Activated T-helper 1 cell treated with anti-CD3 and anti-CD28 coated beads, Interleukin-2, amount 50 U/mL, for 16 hours (primary cell): ENCODE data around the gene DGKB.

Experiments used
- DNase-seq, 2 donors: peaks; one replicate each; pipeline ENCODE4 v3.0.0-alpha.2; 2020; ENCODE audit warnings: low read depth in 1 of 2, low spot score in 1 of 2

Gene DGKB

DNA sequence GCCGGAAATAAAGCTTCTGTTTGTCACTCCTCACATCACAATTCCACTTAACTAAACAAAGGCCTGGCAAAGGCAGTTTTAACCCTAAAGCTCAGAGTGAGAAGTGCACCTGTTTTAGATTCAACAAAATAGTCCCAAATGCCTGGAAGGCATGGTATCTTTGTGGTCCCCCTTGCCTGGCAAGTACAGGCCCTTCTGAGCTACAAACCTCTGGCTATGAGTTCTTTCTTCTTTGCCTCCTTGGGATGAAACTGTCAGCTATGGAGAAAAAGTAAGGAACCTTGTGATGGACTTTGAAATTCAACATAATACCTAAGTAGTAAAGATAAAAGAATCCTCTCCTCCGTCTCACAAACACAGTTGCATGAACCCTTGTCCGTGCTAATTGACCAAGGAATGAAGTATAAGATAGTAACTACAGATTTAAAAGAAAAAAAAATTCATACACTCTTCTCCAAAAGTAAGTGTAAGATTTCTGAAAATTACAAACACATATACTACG is 668.6 kb downstream of the DGKB start:
- DNase-seq: no peak

DNA sequence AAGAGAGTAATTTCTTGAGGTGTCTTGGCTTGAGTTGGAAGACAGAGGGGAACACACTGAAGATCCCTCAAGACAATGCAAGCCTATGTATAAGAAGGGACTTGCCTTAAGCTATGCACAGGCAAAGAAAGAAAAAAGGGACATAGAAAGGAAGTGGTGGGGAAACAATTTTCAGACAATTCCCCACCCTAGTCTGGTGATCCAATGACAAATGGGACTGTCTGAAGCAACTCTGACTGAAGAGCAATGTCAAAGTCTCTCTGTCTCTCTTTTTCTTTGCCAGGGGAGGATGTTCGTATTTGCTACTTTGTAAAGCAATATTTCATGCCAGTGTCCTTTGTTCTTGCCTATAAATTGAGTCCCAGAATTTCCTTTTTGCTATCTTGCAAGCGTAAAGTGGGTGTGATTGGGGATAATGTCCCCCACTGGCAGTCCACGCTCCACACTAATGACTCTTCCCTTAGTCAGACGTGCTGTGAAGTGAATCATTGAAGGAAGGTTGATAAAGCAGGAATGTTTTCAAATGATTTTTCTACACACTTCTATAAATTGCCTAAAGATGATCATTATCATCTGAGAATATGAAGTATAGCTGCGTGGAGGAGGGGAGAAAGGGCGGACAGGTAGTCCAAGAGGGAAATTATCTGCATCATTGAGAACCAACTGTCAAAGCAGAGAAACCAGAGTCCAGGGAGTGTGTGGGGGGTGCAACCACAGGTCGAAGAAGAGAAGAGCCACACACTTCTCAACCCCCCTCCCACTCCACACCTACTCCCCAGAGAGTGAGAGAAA is 669.3 kb downstream of the DGKB start:
- DNase-seq: no peak

DNA sequence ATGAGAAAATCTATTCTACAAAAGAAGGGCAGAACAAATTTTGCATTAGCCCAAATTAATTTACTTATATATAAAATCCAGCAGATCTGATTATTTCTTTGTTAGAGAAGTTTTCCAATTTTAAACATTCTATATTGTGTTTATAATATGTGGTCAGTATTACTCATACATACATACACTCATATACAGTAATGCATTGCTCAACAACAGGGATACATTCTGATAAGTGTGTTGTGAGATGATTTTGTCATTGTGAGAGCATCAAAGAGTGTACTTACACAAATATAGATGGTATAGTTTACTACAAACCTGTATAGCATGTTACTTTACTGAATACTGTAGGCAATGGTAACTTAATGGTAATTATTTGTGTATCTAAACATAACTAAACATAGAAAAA is 673.5 kb downstream of the DGKB start:
- DNase-seq: no peak

DNA sequence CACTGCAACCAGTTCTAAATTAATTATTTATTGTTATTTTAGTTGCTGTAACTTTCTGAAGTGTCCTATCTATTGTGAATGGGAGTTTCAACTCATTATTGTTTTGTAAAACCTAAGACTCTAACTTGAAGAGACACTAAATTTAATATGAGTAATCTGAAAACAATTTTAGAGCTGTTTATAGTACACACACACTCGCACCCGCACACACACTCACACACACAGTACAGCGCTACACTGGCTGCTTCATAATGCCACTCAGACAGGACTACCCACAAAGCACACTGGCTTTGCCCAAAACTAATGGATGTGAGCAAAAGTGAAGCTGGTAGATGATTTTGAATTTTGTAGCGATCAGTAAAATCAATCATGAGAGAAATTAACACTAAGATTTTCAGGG is 674.2 kb downstream of the DGKB start:
- DNase-seq: no peak

DNA sequence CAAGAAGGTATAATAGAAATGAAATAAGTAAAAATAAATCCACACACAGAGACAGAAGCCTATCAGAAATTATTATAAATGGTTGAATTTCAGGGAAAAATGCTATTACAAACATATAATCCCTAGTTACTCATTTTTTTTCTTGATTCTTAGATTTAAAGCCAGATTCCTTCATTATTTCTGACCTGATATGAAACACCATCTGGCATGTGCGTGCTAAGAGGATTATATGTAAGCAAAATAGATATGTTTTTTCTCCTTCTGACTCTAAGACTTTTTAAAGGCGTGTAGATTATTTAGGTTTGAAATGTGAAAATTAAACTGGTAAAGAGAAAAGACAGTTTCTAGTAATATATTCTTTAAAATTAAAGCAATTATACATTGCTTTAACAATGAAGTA is 676.4 kb downstream of the DGKB start:
- no peak for DNase-seq

DNA sequence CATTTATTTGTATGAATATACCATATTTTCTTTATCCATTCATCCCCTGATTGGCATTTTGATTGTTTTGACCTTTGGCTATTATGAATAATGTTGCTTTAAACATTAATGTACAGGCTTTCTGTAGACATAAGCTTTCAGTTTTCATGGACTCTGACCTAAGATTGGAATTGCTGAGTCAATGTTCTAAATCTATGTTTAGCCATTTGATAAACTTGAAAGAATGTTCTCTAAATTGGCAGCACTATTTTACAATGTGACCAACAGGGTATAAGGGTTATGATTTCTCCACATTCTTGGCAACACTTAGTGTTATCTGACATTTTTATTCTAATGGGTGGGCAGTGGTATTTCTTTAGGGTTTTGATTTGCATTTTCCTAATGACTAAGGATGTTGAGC is 683.4 kb downstream of the DGKB start:
- DNase-seq: no peak

DNA sequence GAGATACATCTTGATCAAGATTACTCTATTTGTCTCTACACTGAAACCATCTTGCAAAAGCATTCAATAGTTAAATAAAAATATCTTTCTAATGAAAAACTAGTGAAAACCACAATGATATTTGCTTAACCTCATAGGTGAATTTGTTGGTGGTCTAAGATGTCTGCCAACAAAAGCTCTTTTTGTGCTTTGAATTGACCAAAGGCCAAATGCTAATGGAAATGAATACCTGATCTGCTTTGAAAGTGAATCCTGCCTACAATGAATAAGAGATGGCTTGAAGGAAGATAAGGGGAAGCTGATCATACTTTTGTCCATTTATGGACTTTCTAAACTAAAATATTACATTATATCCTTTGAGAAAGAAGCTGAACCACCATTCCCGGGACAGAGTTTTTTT is 684.2 kb downstream of the DGKB start:
- no peak for DNase-seq

DNA sequence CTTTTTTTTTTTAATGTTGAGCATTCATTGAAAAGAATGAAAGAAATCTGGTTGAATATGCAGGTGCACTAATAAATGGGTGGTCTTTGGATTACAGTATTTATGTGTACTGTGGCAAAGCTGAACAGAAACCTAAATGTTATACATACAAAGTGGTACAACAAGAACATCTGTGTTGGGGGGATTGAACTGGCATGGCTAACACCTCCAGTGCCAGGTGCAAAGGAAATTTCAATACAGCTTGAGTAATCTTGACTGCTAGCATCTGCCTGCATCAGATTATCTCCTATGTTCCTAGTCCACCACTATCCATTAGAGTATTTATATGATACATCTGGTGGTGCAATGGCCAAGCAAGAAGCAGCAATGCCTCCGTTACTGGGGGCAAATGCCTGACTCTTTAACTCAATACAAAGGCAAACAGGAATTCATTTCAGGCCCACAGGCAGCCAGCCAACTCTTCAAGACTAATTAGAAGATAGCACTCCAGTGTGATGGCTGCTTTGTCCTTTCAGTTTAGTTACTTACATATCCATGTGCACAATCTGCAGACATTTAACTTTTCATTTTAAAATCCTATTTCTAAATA is 692.6 kb downstream of the DGKB start:
- no peak for DNase-seq

DNA sequence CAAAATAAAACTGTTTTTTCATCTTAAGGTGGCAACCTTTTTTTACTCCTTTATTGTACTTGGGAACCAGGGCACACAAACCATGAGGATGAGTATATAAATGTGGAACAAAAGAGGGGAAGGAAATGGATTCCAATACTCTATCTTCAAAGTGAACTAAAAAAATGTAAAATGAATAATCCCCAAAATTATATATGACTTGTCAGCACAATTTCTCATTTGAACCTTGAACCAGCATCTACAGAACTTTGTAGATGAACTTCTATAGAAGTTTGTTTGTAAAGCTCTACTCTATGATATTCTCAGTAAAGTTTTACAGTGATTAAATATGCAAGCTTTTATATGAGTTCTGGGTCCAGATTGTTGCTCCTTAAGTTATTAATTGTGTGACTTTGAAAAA is 694.8 kb downstream of the DGKB start:
- no peak for DNase-seq

DNA sequence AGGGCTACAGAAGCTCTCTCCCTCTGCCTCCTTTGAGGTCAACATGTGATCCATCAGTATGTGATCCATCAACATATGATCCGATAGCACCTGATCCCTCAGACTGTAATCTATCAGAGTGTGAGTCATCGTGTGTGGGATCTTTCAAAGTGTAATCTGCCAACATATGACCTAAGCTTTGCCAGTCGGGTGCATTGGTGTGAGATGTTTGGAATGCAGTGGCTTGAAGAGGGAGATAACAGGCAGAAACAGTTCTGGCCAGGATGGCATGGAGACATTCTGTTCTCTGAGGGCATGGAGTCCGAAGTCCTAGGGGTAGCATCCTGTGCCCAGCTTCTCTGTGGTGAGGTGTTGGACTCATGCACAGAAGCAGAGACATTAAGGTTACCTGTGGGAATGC is 695.4 kb downstream of the DGKB start:
- no peak for DNase-seq

DNA sequence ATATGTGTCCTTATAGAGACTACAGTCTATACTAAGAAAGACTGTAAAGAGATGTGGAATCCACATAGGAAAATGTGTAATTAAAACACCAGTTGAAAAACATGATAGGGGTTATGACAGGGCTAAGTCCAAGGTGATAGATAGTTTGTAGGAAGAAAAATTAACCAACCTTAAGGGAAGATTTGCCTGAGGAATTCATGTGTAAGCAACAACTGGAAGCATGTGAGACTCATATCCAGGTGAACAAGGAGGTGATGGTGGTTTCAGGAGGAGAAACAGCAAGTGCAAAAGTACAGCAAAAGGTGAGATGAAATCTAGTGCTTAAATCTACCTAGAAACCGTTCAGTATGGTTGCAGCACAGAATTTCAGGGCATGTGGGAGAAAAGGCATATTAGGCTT is 696.4 kb downstream of the DGKB start:
- no peak for DNase-seq

DNA sequence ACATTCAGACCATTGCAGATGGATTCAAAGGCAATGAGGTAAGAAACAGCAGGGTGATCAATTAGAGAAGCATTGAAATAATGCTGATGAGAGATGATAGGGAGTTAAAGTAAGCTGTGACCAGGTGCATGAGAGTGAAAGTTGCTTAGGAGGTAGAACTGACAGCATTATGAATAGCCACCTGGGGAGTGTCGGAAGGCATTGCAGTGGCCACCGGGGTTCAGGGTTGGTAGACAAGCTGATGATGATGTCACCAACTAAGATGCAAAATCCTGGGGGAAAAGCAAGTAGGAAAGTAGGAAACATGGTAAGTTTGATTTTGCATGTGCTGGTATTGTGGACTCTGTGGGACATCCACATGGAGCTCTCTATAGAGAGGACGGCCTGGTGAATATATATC is 701.2 kb downstream of the DGKB start:
- DNase-seq: no peak

DNA sequence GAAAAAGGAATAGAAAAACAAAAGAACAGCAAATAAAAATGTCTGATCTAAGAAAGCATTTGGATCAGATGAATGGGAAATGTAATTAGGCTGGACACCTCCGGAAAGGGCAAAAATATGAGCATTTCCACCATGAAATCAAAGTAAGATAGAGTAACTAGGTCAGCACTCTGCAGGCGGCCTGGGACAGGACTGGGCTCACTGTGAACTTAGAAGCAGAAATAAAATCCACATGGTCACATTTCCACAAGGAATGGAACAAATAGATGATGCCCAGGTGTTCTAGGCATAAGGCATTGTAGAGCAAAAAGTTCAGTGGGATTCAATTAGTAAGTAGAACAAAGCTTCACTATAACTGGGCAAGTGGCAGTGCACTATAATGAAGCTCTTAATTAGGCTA is 703.2 kb downstream of the DGKB start:
- no peak for DNase-seq

DNA sequence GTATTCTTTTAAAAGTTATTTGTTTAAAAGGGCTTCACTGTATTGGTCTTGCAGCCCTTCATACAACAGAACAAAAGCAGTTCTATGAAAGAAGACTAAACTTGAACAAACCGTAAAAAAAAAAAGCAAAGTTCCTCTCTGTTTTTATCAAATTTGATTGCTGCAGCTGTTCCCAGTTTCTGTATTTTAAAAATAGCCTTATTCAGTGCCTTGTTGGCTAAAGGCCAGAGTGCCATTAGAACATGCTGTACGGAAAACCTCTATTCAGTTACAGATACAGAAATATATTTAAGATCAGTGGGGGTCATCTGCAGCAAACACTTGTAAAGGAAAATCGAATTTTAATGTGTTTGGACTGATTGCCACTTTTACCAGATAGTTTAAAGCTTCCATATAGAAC is 705.3 kb downstream of the DGKB start:
- no peak for DNase-seq

DNA sequence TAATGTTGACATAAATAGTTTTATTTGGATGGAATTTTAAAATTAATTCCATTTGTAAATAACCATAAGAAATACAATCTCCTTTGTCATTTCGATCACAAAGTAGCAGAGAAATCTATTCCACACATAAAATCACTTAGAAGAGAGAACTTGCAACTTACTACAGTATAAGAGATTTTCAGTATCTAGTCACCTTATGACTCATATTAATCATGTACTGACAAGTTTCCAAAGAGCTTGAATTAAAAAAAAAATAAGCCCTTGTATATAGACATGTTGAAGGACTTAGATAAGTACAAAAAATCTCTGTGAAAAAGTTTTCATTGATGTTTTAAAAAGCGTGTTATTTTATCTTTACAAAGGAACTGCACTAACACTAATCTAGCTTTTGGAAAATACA is 706.0 kb downstream of the DGKB start:
- no peak for DNase-seq

DNA sequence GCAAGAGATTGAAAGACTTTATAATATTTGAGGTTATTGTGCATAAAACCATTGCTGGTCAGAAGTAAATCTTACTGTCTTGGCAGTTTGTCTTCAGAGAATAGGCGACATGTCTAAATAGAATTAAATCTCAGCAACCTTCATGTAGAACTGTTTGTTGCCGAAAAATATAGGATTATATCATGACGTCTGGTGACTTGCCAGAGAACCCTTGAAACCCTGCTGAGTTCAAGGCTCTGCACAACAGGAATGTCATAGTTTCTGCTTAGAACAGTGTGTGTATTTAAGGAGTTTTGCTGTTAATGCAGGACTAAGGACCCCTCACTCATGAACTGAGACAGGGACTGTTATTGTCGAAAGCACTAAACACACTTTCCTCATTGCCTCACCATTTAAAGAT is 706.7 kb downstream of the DGKB start:
- DNase-seq: no peak

DNA sequence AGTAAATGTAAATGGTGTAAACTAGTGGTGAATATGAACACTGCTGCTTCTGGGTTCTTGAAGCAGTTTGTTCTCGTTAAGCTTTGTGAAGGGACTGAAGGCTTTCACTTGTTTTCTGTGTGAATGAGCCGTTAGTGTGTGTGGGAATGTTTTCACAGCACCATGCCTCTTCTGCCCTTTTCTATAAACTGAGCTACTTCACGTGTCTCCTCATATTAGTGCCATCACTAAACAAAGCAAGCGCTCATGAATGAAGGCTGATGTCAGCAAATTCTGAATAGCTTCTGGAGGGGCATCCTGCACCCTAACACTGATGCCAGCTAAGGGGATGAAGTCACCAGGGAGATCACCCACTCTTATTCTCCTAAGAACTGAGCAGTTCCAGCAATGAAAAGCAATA is 707.5 kb downstream of the DGKB start:
- DNase-seq: no peak

DNA sequence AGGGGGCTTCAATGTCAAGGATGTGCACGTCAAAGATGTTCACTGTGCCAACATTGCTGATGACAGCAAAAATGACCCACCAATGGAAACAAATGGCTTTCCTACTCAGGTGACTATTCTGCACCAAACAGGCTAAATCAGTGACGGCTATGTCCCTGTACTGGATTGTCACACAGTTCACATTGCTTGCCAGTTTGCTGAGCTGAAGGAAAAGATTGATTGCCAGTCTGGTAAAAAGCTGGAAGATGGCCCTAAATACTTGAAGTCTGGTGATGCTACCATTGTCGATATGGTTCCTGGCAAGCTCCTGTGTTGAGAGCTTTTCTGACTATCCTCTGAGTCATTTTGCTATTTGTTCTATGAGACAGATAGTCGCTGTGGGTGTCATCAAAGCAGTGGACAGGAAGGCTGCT is 710.9 kb downstream of the DGKB start:
- DNase-seq: no peak

DNA sequence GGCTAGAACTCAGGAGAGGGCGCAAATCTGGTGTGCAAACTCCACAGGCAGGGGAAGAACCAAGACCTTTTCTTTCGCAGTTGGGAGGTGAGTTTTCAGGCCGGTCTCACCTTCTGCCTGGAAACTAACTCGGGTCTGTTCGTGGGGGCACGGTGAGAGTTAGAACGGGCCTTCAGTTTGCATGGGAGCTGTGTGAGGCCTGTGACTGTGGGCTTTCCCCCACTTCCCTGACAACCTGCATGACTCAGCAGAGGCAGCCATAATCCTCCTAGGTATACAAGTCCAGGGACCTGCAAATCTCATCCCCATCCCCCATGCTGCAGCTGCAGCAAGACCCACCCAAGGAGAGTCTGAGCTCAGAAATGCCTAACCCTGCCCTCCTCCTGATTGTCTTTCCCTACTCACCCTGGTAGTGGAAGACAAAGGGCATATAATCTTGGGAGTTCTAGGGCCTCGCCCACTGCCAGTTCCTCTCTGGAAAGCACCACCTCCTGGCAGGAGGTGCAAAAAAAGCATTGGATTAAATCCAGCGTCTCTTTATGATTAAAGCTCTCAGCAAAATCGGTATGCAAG is 718.2 kb downstream of the DGKB start:
- no peak for DNase-seq

DNA sequence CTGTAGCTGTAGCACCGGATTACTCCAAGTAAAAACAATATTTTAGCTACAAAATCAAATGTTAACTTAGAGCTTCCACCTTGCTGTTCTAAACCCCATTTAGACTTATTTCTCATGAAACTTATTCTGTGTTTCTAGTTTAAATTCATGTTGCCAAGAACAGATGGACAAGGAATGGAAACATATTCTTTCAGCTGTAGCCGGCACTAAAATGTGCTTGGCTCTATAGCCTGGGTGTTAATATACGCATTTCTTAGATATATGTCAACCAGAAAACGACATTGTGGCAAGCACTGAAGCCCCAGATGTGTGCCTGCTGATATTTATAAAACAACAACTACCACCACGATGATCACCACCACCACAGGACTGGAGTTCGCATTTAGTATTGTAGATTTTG is 722.8 kb downstream of the DGKB start:
- DNase-seq: no peak

DNA sequence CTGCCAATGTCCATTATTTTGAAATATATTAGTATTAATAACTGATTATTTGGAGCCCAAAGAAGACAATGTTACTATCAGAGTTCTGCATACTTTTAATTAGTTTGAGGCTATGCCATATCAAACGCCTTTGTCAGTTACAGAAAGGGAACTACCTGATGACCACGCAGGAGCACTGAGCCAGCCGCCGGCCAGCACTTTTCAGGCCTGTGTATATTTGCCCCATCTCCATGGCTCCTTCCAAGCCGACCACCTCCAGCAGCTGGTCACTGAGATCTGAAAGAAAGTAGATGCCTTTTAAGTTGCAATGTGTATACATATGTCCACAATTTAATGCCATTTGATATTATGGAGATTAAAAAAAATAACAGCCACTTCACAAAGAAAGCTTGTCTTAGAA is 724.7 kb downstream of the DGKB start:
- no peak for DNase-seq

DNA sequence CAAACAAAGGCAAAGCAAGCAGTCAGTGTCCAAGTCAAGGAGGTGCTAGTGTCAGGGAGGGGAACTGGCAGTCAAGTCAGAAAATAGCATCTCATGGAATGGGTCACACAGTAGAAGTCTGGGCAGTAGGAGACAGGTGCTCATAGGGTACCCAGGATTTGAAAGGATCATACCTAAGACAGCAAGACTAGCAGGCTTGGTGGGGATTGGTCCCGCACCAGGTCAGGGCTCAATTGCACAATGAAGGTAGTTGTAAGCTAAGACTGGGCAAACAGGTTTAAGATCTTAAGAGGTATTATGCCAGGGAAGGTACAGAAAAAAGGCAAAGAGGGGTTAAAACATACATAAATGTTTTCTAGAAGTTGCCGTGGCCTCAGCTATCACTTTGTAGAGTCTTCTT is 731.7 kb downstream of the DGKB start:
- DNase-seq: no peak

DNA sequence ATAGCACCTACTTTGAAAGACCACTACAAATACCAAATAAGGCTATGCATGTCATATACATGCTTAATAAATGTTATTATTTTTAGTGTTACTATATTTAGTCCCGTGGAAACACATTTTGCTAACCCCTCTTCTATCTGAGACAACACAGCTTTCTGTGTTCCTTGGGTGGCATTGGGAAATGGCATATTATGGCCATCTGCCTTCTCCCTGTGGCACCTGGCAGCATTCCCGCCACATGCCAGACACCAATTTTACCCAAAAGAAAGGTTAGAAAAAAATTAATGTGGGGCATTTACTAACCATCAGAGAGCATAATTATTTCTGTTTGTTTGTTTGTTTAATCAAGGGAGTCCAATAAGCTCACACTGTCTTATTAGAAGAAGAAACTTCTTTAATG is 744.4 kb downstream of the DGKB start:
- no peak for DNase-seq
